ENCODE data around the gene SKIL. TPM values are rescaled to one million over a fixed set of nuclear protein-coding genes. Genes with fewer than 3 reads are reported as not detected.

The SKIL gene
- total RNA-seq, 1 donor from 2014 or later, result 123 TPM

- H3K27me3 Mint-ChIP-seq, result peaks cover 24% of the 10 kb centered on the region
- no peak for DNase-seq
- TF ChIP-seq CTCF (IDR thresholded peaks at IDR 0.05), result no peak
- H3K4me3 Mint-ChIP-seq, result no peak overlapping the region
- no peak for ATAC-seq (ENCODE audit: low read depth)
- intact Hi-C loops (cut with micrococcal nuclease), result no loop called here
- H3K4me1 Mint-ChIP-seq, result no peaks in the 10 kb centered on the region
- CTCF ChIA-PET, result interaction anchor here (1.1 kb wide), 1 partner anchor 26 kb away, joined by 3 read pairs; no protein-coding TSS in a partner anchor
- no peaks in the 10 kb centered on the region for H3K36me3 Mint-ChIP-seq (ENCODE audit: low read depth)
- H3K9me3 Mint-ChIP-seq, result no peaks in the 10 kb centered on the region
- POLR2A ChIA-PET, result no interaction called here
- H3K27ac Mint-ChIP-seq, result no peak overlapping the region
Observed at GRCh38 chr3:170438836-170439235, 81.3 kb downstream of the SKIL start.

GRCh38 chr3:170440344-170440743, 82.8 kb downstream of the SKIL start:
- CTCF ChIA-PET, result no interaction called here
- Mint-ChIP-seq H3K4me3 (no peak overlapping the region), H3K27ac (no peak overlapping the region), H3K9me3 (no peaks in the 10 kb centered on the region), H3K27me3 (peaks cover 28% of the 10 kb centered on the region), H3K36me3 (ENCODE audit: low read depth) (no peaks in the 10 kb centered on the region), H3K4me1 (no peaks in the 10 kb centered on the region)
- no peak for ATAC-seq (ENCODE audit: low read depth)
- POLR2A ChIA-PET, result no interaction called here
- intact Hi-C loops (cut with micrococcal nuclease), result no loop called here
- DNase-seq, result no peak
- no peak for TF ChIP-seq CTCF (IDR thresholded peaks at IDR 0.05)

- Mint-ChIP-seq H3K27ac (no peak overlapping the region), H3K4me3 (no peak overlapping the region), H3K4me1 (no peaks in the 10 kb centered on the region), H3K9me3 (no peaks in the 10 kb centered on the region), H3K36me3 (ENCODE audit: low read depth) (no peaks in the 10 kb centered on the region), H3K27me3 (peaks cover 28% of the 10 kb centered on the region)
- ChIA-PET CTCF (no interaction called here), POLR2A (no interaction called here)
- TF ChIP-seq CTCF (IDR thresholded peaks at IDR 0.05), result no peak
- no peak for ATAC-seq (ENCODE audit: low read depth)
- no peak for DNase-seq
- intact Hi-C loops (cut with micrococcal nuclease), result no loop called here
Observed at GRCh38 chr3:170441412-170441811, 83.9 kb downstream of the SKIL start.

GRCh38 chr3:170442947-170443346, 85.4 kb downstream of the SKIL start:
- ATAC-seq (ENCODE audit: low read depth), result no peak
- no peak for DNase-seq

GRCh38 chr3:170443457-170443856, 85.9 kb downstream of the SKIL start:
- POLR2A ChIA-PET, result no interaction called here
- ATAC-seq (ENCODE audit: low read depth) (no peak), DNase-seq (no peak)
- intact Hi-C loops (cut with micrococcal nuclease), result no loop called here
- H3K27me3 Mint-ChIP-seq, result peaks cover 28% of the 10 kb centered on the region
- no peak overlapping the region for H3K4me3 Mint-ChIP-seq
- no peaks in the 10 kb centered on the region for H3K9me3 Mint-ChIP-seq
- no peak overlapping the region for H3K27ac Mint-ChIP-seq
- H3K36me3 Mint-ChIP-seq (ENCODE audit: low read depth), result no peaks in the 10 kb centered on the region
- CTCF ChIA-PET, result interaction anchor here (1.2 kb wide), 1 partner anchor 32 kb away, joined by 3 read pairs; no protein-coding TSS in a partner anchor
- H3K4me1 Mint-ChIP-seq, result no peaks in the 10 kb centered on the region
- TF ChIP-seq CTCF (IDR thresholded peaks at IDR 0.05), result no peak

More at GRCh38 chr3:170442947-170443346, 85.4 kb downstream of the SKIL start:
- no peaks in the 10 kb centered on the region for H3K4me1 Mint-ChIP-seq
- peaks cover 28% of the 10 kb centered on the region for H3K27me3 Mint-ChIP-seq
- no peak for TF ChIP-seq CTCF (IDR thresholded peaks at IDR 0.05)
- ChIA-PET CTCF (interaction anchor here (1.2 kb wide), 1 partner anchor 32 kb away, joined by 3 read pairs; no protein-coding TSS in a partner anchor), POLR2A (no interaction called here)
- H3K4me3 Mint-ChIP-seq, result no peak overlapping the region
- H3K36me3 Mint-ChIP-seq (ENCODE audit: low read depth), result no peaks in the 10 kb centered on the region
- H3K27ac Mint-ChIP-seq, result no peak overlapping the region
- no peaks in the 10 kb centered on the region for H3K9me3 Mint-ChIP-seq
- intact Hi-C loops (cut with micrococcal nuclease), result no loop called here

Other genes starting within 250 kb of the SKIL start
- 105 TPM in 2 replicates for gene PHC3, start 176.0 kb upstream of the SKIL start, total RNA-seq
- 6.6 and 6.9 TPM in 2 replicates for gene PRKCI, start 135.3 kb upstream of the SKIL start, total RNA-seq
- 0.51 and 0.69 TPM in 2 replicates for gene CLDN11, start 61.2 kb downstream of the SKIL start, total RNA-seq
- gene SLC7A14, start 228.4 kb downstream of the SKIL start, total RNA-seq, result not detected in 2 replicates